ENCODE measurements around the gene NINJ2.

Gene NINJ2

GRCh38 chr12:524167-524951, 138.9 kb downstream of the NINJ2 start:
- DNase-seq = no peak

DNA sequence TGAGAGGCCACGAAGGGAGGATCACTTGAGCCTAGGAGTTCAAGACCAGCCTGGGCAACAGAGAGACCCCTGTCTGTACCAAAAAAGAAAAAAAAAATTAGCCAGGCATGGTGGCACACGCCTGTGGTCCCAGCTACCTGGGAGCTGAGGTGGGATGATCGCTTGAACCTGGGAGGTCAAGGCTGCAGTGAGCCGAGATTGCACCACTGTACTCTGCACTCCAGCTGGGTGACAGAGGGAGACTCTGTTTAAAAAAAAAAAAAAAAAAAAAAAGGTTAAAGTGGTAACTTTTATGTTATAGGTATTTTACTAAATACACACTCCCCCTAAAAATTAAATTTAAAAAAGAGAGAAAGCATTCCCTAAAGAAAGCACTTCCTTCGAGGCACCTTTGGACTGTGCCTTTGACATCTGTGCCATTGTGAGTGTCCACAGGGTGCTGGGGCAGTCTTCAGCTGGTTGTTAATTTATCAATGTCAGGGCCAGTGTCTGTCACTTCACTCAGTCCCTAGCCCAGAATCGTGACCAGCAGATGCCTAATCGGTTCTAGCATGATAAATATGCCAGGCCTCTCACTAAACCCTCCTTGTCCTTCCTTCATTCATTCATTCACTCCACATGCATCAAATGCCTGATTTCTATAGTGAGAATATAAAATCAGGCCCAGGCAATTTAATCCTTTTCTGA, 140.4 kb downstream of the NINJ2 start:
- no peak for DNase-seq

DNA sequence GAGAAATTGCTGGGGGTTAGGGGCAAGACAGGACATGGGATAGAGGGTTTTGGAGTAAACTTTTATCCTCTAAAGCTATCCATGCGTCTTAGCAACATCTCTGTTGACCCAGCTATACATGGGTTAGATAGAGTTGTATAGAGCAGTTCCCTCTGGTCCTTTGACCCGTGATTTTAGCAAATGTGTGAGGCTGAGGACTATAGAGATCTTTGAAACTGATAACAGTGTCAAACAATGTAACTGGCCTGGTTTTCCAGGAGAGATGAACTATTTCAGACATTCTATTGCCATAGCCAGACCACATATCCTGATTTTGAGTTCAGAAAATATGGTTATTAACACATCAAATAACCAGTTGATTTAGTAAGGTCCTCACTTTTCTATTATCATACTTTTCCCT, 143.1 kb downstream of the NINJ2 start:
- DNase-seq = no peak

DNA sequence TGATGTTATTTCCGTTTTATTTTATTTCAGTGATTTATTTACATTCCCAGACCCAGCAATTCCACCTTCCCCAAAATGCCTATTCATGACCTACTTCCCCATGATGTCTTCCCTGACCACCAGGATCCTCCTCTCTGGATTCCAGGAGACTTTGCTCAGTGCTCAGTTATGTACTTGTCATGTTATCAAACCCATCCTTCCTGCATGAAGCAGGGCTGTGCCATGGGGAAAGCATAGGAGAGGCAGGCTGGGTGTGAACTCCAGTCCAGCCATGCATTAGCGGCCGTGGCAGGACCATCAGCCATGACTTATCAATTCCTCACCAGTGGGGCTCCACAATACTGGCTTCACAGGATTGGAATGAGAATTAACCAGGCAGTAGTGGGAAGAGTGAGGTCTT, 145.7 kb downstream of the NINJ2 start:
- no peak for DNase-seq

All from CD4-positive, alpha-beta T cell treated with Interleukin-6 for 4 hours (primary cell).